Measurements from ENCODE around the gene RAB36. TPM values are rescaled to one million over a fixed set of nuclear protein-coding genes. Genes with fewer than 3 reads are reported as not detected.

RAB36 gene
- total RNA-seq, 1 experiment from 2014 or later, result 1.4 TPM

DNA sequence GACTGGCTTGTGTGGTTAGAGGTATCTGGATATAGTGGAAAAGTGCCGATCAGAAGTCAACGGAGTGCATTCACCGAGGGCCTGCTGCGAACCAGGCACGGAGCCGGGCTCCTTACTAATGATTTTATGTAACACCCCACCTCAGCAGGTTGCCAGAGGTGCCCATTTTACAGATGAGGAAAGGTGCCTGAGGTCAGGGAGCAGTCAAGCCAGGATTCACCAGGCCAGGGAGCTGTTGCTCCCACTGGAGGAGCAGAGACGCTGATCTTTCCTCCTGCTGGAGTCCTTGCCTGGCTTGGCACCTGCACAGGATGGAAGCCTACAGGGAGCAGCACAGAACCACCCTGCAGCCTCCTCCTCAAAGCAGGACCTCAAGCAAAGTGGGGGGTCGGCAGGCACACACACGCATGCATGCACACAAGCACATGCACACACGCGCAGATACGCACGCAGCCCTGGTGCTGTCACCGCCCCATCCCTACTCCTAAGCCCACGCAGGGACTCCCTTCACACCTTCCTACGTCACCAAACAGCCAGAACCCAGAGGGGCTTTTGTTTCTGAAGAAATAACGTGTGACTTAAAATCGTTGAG lies 19.7 kb upstream of the RAB36 start:
- Histone ChIP-seq H4K8ac (replicated peaks; ENCODE audit: insufficient read length, low read depth, low read length) (no peak overlapping the region), H3K9me3 (ENCODE audit: control insufficient read depth, low read depth, low read length) (no peaks in the 10 kb centered on the region), H4K5ac (ENCODE audit: insufficient read length, low read depth, low read length) (no peak overlapping the region), H2BK12ac (ENCODE audit: insufficient read length, low read depth, low read length) (no peak overlapping the region), H4K20me1 (ENCODE audit: control insufficient read depth, insufficient read depth, insufficient read length) (peaks cover 2% of the 10 kb centered on the region), H2AK5ac (ENCODE audit: insufficient read length, low read length) (no peak overlapping the region), H3K23me2 (ENCODE audit: insufficient read length, low read depth, low read length, poor library complexity, severe bottlenecking) (no peaks in the 10 kb centered on the region), H3K79me2 (ENCODE audit: insufficient read depth, low read length) (no peaks in the 10 kb centered on the region), H3K4me2 (ENCODE audit: insufficient read depth, insufficient read length, low read length) (no peak overlapping the region), H3K18ac (ENCODE audit: insufficient read length, low read depth, low read length) (no peak overlapping the region), H3K23ac (ENCODE audit: insufficient read length, low read depth, low read length) (no peak overlapping the region), H2BK20ac (ENCODE audit: low read depth, low read length, poor library complexity, severe bottlenecking) (no peak overlapping the region), H2BK5ac (ENCODE audit: insufficient read length, low read length) (no peak overlapping the region), H3K4me1 (ENCODE audit: insufficient read depth, low read length) (no peaks in the 10 kb centered on the region), H2AFZ (ENCODE audit: low read length) (no peak overlapping the region), H3T11ph (ENCODE audit: low read length) (no peak overlapping the region), H2BK120ac (ENCODE audit: low read depth, low read length, poor library complexity, severe bottlenecking) (no peak overlapping the region), H3K14ac (ENCODE audit: insufficient read depth, low read length) (no peak overlapping the region), H3K4ac (ENCODE audit: low read depth, low read length) (no peak overlapping the region), H3K56ac (ENCODE audit: insufficient read length, low read depth, low read length) (no peak overlapping the region), H2BK15ac (ENCODE audit: low read depth, low read length) (no peak overlapping the region), H3K27me3 (ENCODE audit: insufficient read depth, low read length) (no peaks in the 10 kb centered on the region; the same call in 1 of the 2 replicates), H4K91ac (ENCODE audit: insufficient read length, low read depth, low read length) (no peak overlapping the region), H3K79me1 (ENCODE audit: insufficient read depth, low read depth, low read length, poor library complexity, severe bottlenecking) (no peaks in the 10 kb centered on the region), H3K27ac (ENCODE audit: insufficient read length, low read depth, low read length) (no peak overlapping the region), H3K9ac (ENCODE audit: extremely low read depth, insufficient read length, low read length) (no peak overlapping the region)
- H3K9me3 Mint-ChIP-seq, result no peaks in the 10 kb centered on the region
- H3K36me3 Mint-ChIP-seq (ENCODE audit: insufficient read depth in 1 of 3, low read depth in 3 of 3), result peaks cover 0 to 6% (median 0%) of the 10 kb centered on the region in 3 experiments; a peak in 3 of 7 replicates
- no peak for DNase-seq
- H3K27ac Mint-ChIP-seq, result no peak overlapping the region
- no peak overlapping the region for H3K4me3 Mint-ChIP-seq
- TF ChIP-seq, protein P1, sequence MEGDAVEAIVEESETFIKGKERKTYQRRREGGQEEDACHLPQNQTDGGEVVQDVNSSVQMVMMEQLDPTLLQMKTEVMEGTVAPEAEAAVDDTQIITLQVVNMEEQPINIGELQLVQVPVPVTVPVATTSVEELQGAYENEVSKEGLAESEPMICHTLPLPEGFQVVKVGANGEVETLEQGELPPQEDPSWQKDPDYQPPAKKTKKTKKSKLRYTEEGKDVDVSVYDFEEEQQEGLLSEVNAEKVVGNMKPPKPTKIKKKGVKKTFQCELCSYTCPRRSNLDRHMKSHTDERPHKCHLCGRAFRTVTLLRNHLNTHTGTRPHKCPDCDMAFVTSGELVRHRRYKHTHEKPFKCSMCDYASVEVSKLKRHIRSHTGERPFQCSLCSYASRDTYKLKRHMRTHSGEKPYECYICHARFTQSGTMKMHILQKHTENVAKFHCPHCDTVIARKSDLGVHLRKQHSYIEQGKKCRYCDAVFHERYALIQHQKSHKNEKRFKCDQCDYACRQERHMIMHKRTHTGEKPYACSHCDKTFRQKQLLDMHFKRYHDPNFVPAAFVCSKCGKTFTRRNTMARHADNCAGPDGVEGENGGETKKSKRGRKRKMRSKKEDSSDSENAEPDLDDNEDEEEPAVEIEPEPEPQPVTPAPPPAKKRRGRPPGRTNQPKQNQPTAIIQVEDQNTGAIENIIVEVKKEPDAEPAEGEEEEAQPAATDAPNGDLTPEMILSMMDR (conservative IDR thresholded peaks at IDR 0.05), result no peak
- no CpG with 5 or more reads among the region's 18 CpGs for WGBS (ENCODE audit: extremely low coverage, insufficient read length, low lambda C conversion rate)
- peaks cover 5 to 6% of the 10 kb centered on the region in 2 experiments; a peak in 3 of 4 replicates for H3K4me1 Mint-ChIP-seq
- peaks cover 82% of the 10 kb centered on the region for H3K27me3 Mint-ChIP-seq (ENCODE audit: low read depth)
